OCI-LY7 (cell line): ENCODE results near the gene PAPLN. TPM values are rescaled to one million over a fixed set of nuclear protein-coding genes. Genes with fewer than 3 reads are reported as not detected.

Experiments
- BruUV-seq: library from RNA; stranded (reverse); fragments of 400-500 nt; replicated peaks from 2 replicates; lab custom pipeline; 2021; lab: Mats Ljungman, UMichigan
- CTCF ChIA-PET: fragments of 300-600 bp; sonication (Branson Sonifier 250); formaldehyde crosslinking; loops from one replicate; lab custom pipeline; 2022; ENCODE audit warnings: antibody characterized with exemption; ENCODE audit not compliant: unreplicated experiment; lab: Charles Lee
- POLR2A ChIA-PET: fragments of 300-600 bp; sonication (Branson Sonifier 250); formaldehyde crosslinking; loops from one replicate; lab custom pipeline; 2022; ENCODE audit warnings: antibody characterized with exemption; lab: Charles Lee
- DNase-seq: peaks from one replicate; pipeline ENCODE4 v3.0.0-alpha.2; 2015; ENCODE audit warnings: low spot score
- H2AFZ ChIP-seq: fragments of 200-600 bp; sonication (generic), shearing (Covaris generic); 2 replicates; pipeline ENCODE4 v1.6.1; 2014; ENCODE audit warnings: mild to moderate bottlenecking, antibody characterized with exemption, low read length, moderate library complexity
- H3K27ac ChIP-seq: fragments of 200-600 bp; sonication (generic); 2 replicates; pipeline ENCODE4 v1.5.1; 2014; ENCODE audit warnings: mixed run types, low read depth, mild to moderate bottlenecking, moderate library complexity, low read length, inconsistent platforms; ENCODE audit not compliant: poor library complexity, severe bottlenecking
- H3K36me3 ChIP-seq: fragments of 200-600 bp; sonication (generic); 2 replicates; pipeline ENCODE4 v1.6.1; 2014; ENCODE audit warnings: mild to moderate bottlenecking, antibody characterized with exemption, low read length, moderate library complexity, mixed read lengths; ENCODE audit not compliant: insufficient read depth
- H3K4me1 ChIP-seq: fragments of 200-600 bp; sonication (generic); 2 replicates; pipeline ENCODE4 v1.5.1; 2014; ENCODE audit warnings: mild to moderate bottlenecking, low read length; ENCODE audit not compliant: insufficient read depth, poor library complexity, severe bottlenecking
- H3K4me2 ChIP-seq: fragments of 200-600 bp; sonication (generic); 2 replicates; pipeline ENCODE4 v1.6.1; 2014; ENCODE audit warnings: mild to moderate bottlenecking, low read length
- H3K4me3 ChIP-seq: fragments of 200-600 bp; sonication (generic); 2 replicates; pipeline ENCODE4 v1.5.1; 2014; ENCODE audit warnings: mild to moderate bottlenecking, low read depth, low read length; ENCODE audit not compliant: poor library complexity, severe bottlenecking
- H3K79me2 ChIP-seq: fragments of 200-600 bp; sonication (generic); 2 replicates; pipeline ENCODE4 v1.6.1; 2016; ENCODE audit warnings: low read depth, mild to moderate bottlenecking, low read length, moderate library complexity, mixed read lengths; ENCODE audit not compliant: insufficient read depth
- H3K9me2 ChIP-seq: fragments of 200-600 bp; sonication (generic); 2 replicates; pipeline ENCODE4 v1.6.1; 2016; ENCODE audit warnings: mild to moderate bottlenecking, low read length, mixed read lengths; ENCODE audit not compliant: insufficient read depth
- H3K9me3 ChIP-seq: fragments of 200-600 bp; sonication (generic); 2 replicates; pipeline ENCODE4 v1.6.1; 2014; ENCODE audit warnings: mild to moderate bottlenecking, mixed run types, low read length, mixed read lengths
- H4K20me1 ChIP-seq: fragments of 200-600 bp; sonication (generic); 2 replicates; pipeline ENCODE4 v1.6.1; 2014; ENCODE audit warnings: mild to moderate bottlenecking, antibody characterized with exemption, low read length, moderate library complexity, mixed read lengths; ENCODE audit not compliant: insufficient read depth
- EZH2phosphoT487 ChIP-seq: fragments of 200-600 bp; sonication (generic); IDR thresholded peaks from 2 replicates; pipeline ENCODE4 v1.6.1; 2018; ENCODE audit warnings: low read depth, borderline replicate concordance, mild to moderate bottlenecking, mixed run types, antibody characterized with exemption, low read length, moderate library complexity, mixed read lengths
- intact Hi-C: fragments of 100-400 bp; cut with micrococcal nuclease; formaldehyde crosslinking; loops from one replicate; pipeline ENCODE4 v1.10.0; 2022; ENCODE audit not compliant: unreplicated experiment
- total RNA-seq, 2 experiments: library from RNA; depleted of rRNA in 1 of 2; stranded (reverse); fragments of >200 nt in 1 of 2; shearing (Covaris generic) in 1 of 2; gene quantifications; 2 replicates each; pipeline ENCODE4 v1.2.3, GENCODE V29; 2014 to 2022
- TF ChIP-seq, protein P1 (sequence below): fragments of 200-600 bp; sonication (generic); conservative IDR thresholded peaks from 2 replicates; pipeline ENCODE4 v1.5.1; 2014; ENCODE audit warnings: mild to moderate bottlenecking, antibody characterized with exemption, low read length, moderate library complexity, mixed read lengths

The PAPLN gene
- total RNA-seq, 2 experiments from 2014 or later: 4.0 to 9.0 TPM

DNA sequence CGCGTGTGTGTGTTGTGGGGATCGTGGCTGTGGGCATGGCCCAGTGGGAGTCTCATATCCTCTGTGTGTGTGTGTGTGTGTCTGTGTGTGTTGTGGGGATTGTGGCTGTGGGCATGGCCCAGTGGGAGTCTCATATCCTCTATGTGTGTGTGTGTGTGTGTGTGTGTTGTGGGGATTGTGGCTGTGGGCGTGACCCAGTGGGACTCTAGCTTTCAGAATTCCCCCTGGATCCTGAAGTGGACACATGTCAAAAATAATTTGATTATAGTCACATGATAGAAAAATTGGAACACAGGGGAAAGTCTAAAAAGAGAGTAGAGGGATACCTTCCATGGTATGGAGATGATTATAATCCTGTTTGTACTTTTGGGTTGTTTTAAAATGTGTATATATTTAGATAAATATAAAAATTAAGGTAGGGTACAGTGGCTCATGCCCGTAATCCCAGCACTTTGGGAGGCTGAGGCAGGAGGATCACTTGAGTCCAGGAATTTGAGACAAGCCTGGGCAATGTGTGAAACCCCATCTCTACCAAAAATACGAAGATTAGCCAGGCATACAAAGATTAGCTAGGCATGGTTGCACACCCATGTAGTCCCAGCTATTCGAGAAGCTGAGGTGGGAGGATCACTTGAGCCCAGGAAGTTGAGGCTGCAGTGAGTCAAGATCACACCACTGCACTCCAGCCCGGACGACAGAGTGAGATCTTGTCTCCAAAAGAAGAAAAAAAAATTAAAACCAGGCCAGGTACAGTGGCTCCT lies 11.0 kb downstream of the PAPLN start:
- Histone ChIP-seq H4K20me1 (no peaks in the 10 kb centered on the region), H3K9me2 (no peaks in the 10 kb centered on the region), H3K4me2 (peak overlapping the region; percentile 80), H2AFZ (peak overlapping the region; percentile 80), H3K79me2 (no peaks in the 10 kb centered on the region), H3K9me3 (no peaks in the 10 kb centered on the region), H3K4me3 (peak overlapping the region; percentile 48), H3K36me3 (no peaks in the 10 kb centered on the region), H3K27ac (peak overlapping the region; percentile 81), H3K4me1 (peaks cover 47% of the 10 kb centered on the region)
- no TSS peak for BruUV-seq
- peak; percentile 83 for DNase-seq
- intact Hi-C loops: no loop called here
- ChIA-PET POLR2A (interaction anchor here (0.6 to 0.7 kb wide), 5 partner anchors 8 to 237 kb away, joined by 3 to 4 read pairs (median 3); partner anchors contain the start of gene PSEN1), CTCF (no interaction called here)
- TF ChIP-seq, protein P1, sequence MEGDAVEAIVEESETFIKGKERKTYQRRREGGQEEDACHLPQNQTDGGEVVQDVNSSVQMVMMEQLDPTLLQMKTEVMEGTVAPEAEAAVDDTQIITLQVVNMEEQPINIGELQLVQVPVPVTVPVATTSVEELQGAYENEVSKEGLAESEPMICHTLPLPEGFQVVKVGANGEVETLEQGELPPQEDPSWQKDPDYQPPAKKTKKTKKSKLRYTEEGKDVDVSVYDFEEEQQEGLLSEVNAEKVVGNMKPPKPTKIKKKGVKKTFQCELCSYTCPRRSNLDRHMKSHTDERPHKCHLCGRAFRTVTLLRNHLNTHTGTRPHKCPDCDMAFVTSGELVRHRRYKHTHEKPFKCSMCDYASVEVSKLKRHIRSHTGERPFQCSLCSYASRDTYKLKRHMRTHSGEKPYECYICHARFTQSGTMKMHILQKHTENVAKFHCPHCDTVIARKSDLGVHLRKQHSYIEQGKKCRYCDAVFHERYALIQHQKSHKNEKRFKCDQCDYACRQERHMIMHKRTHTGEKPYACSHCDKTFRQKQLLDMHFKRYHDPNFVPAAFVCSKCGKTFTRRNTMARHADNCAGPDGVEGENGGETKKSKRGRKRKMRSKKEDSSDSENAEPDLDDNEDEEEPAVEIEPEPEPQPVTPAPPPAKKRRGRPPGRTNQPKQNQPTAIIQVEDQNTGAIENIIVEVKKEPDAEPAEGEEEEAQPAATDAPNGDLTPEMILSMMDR: no peak
- TF ChIP-seq EZH2phosphoT487: no peak

DNA sequence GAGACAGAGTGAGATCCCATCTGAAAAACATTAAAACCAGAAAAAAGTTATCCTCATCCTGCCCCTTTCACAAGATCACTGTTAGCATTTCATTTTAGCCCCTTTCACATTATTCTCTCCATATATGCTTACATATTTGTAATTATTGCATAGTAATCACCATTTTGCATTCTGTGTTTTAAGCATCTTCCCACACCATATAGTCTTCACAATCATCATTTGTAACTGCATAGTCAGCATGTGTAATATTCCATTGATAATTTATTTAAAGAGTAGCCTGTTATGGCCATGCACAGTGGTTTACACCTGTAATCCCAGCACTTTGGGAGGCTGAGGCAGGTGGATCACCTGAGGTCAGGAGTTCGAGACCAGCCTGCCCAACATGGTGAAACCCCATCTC lies 11.8 kb downstream of the PAPLN start:
- DNase-seq: no peak
- H3K4me1 ChIP-seq: peaks cover 44% of the 10 kb centered on the region
- intact Hi-C loops: no loop called here
- H3K27ac ChIP-seq: peak overlapping the region; percentile 81
- ChIA-PET CTCF (no interaction called here), POLR2A (interaction anchor here (0.7 kb wide), 1 partner anchor 16 kb away, joined by 3 read pairs; no protein-coding TSS in a partner anchor)
- no peaks in the 10 kb centered on the region for H3K9me2 ChIP-seq
- peak overlapping the region; percentile 80; the same call in 1 of the 2 replicates for H2AFZ ChIP-seq
- H4K20me1 ChIP-seq: no peaks in the 10 kb centered on the region
- H3K4me2 ChIP-seq: peak overlapping the region; percentile 80
- H3K36me3 ChIP-seq: no peaks in the 10 kb centered on the region
- H3K9me3 ChIP-seq: no peaks in the 10 kb centered on the region
- TF ChIP-seq, protein P1: no peak
- no peak for TF ChIP-seq EZH2phosphoT487
- no TSS peak for BruUV-seq
- peak overlapping the region; percentile 48 for H3K4me3 ChIP-seq
- no peaks in the 10 kb centered on the region for H3K79me2 ChIP-seq
